HepG2 (cell line): ENCODE results near the gene TRMT1L. TPM values are rescaled to one million over a fixed set of nuclear protein-coding genes. Genes with fewer than 3 reads are reported as not detected.

Experiments
- AKAP8 ChIP-seq: sonication (generic); formaldehyde crosslinking; IDR thresholded peaks from 2 replicates; pipeline ENCODE4 v1.5.1; 2020; ENCODE audit warnings: mild to moderate bottlenecking, missing genetic modification reagents
- ATAD3A ChIP-seq: sonication (generic); formaldehyde crosslinking; IDR thresholded peaks from 2 replicates; pipeline ENCODE4 v1.4.0; 2020; ENCODE audit warnings: missing genetic modification reagents
- GABPB1 ChIP-seq: IDR thresholded peaks from 2 replicates; pipeline ENCODE4 v1.6.1; 2016; ENCODE audit warnings: mild to moderate bottlenecking, missing genetic modification reagents, moderate library complexity, missing compliant biosample characterization
- MAFG ChIP-seq: sonication (generic); formaldehyde crosslinking; IDR thresholded peaks from 2 replicates; pipeline ENCODE4 v1.5.1; 2020; ENCODE audit warnings: mild to moderate bottlenecking, missing genetic modification reagents
- MXD4 ChIP-seq: IDR thresholded peaks from 2 replicates; pipeline ENCODE4 v1.6.1; 2016; ENCODE audit warnings: mild to moderate bottlenecking, missing biosample characterization, missing genetic modification reagents
- NFYC ChIP-seq: IDR thresholded peaks from 2 replicates; pipeline ENCODE4 v1.6.1; 2016; ENCODE audit warnings: missing genetic modification reagents, missing compliant biosample characterization
- PITX1 ChIP-seq: sonication (generic); formaldehyde crosslinking; IDR thresholded peaks from 2 replicates; pipeline ENCODE4 v1.5.1; 2020; ENCODE audit warnings: mild to moderate bottlenecking, missing genetic modification reagents
- POGK ChIP-seq: sonication (generic); formaldehyde crosslinking; conservative IDR thresholded peaks from 2 replicates; pipeline ENCODE4 v1.8.0; 2022; ENCODE audit warnings: mild to moderate bottlenecking, moderate library complexity, missing genetic modification reagents
- SP140L ChIP-seq: sonication (generic); formaldehyde crosslinking; IDR thresholded peaks from 2 replicates; pipeline ENCODE4 v1.4.0; 2020; ENCODE audit warnings: missing genetic modification reagents, borderline replicate concordance
- SYNCRIP ChIP-seq: fragments of 200-400 bp; formaldehyde crosslinking; IDR thresholded peaks from 2 replicates; pipeline ENCODE4 v1.6.1; 2018; ENCODE audit warnings: mild to moderate bottlenecking, low read depth, low read length; ENCODE audit not compliant: insufficient read depth
- TARDBP ChIP-seq: sonication (generic); formaldehyde crosslinking; IDR thresholded peaks from 2 replicates; pipeline ENCODE4 v1.8.0; 2022; ENCODE audit warnings: mild to moderate bottlenecking, missing genetic modification reagents
- ZNF446 ChIP-seq: sonication (generic); formaldehyde crosslinking; IDR thresholded peaks from 2 replicates; pipeline ENCODE4 v1.5.0; 2020; ENCODE audit warnings: mild to moderate bottlenecking, missing genetic modification reagents
- ZNF574 ChIP-seq: sonication (generic); formaldehyde crosslinking; IDR thresholded peaks from 2 replicates; pipeline ENCODE4 v1.4.0; 2020; ENCODE audit warnings: missing genetic modification reagents
- ZNF800 ChIP-seq: sonication (generic); formaldehyde crosslinking; IDR thresholded peaks from 2 replicates; pipeline ENCODE4 v1.4.0; 2020; ENCODE audit warnings: missing genetic modification reagents
- polyA plus RNA-seq, 8 experiments: library from polyadenylated mRNA; depleted of rRNA in 3 of 8; stranded (reverse) in 7 of 8; unstranded in 1 of 8; fragments of >200 nt; fragmentation: Illumina TruSeq in 4 of 8; extraction: Trizol in 4 of 8; gene quantifications; 2 replicates each; pipeline versions ENCODE4 v1.2.1 to v1.2.3, GENCODE V29; 2011 to 2016; ENCODE audit warnings: low read depth in 4 of 8, missing spikeins in 1 of 8, mixed read lengths in 1 of 8; ENCODE audit not compliant: insufficient read depth in 1 of 8
- total RNA-seq, 5 experiments: library from RNA; depleted of rRNA; stranded (reverse); fragments of >200 nt; fragmentation: Illumina TruSeq; extraction: Trizol; gene quantifications; 2 replicates each; pipeline ENCODE4 v1.2.3, GENCODE V29; 2016; ENCODE audit warnings: low read depth in 1 of 5
- TF ChIP-seq, protein P1 (sequence below): sonication (generic); formaldehyde crosslinking; IDR thresholded peaks from 2 replicates; pipeline ENCODE4 v1.4.0; 2020; ENCODE audit warnings: missing genetic modification reagents
- TF ChIP-seq, protein P2 (sequence below): IDR thresholded peaks from 2 replicates; pipeline ENCODE4 v1.6.1; 2018; ENCODE audit warnings: missing genetic modification reagents, mild to moderate bottlenecking, missing compliant biosample characterization
- TF ChIP-seq, protein P3 (sequence below): sonication (generic); formaldehyde crosslinking; IDR thresholded peaks from 2 replicates; pipeline ENCODE4 v1.9.0; 2021; ENCODE audit warnings: missing genetic modification reagents, mild to moderate bottlenecking, borderline replicate concordance

The TRMT1L gene
- total and polyA plus RNA-seq, 2 of the 13 experiments (the other 11 are each of a cell fraction or from before 2014, with no cell fraction given) = 17.9 to 19.2 TPM

- no peak for TF ChIP-seq POGK (CRISPR knock-in tag)
- TF ChIP-seq ATAD3A (CRISPR knock-in tag) = no peak
- TF ChIP-seq SP140L (CRISPR knock-in tag) = no peak
- peak; percentile 87 for TF ChIP-seq ZNF574
- TF ChIP-seq MAFG (CRISPR knock-in tag) = no peak
- TF ChIP-seq SYNCRIP = no peak
- peak; percentile 46; the same call in 1 of the 2 replicates for TF ChIP-seq PITX1 (CRISPR knock-in tag)
- TF ChIP-seq TARDBP (CRISPR knock-in tag) = peak; percentile 85
- no peak for TF ChIP-seq MXD4 (CRISPR knock-in tag)
- peak; percentile 80 for TF ChIP-seq NFYC (CRISPR knock-in tag)
- TF ChIP-seq, protein P1, sequence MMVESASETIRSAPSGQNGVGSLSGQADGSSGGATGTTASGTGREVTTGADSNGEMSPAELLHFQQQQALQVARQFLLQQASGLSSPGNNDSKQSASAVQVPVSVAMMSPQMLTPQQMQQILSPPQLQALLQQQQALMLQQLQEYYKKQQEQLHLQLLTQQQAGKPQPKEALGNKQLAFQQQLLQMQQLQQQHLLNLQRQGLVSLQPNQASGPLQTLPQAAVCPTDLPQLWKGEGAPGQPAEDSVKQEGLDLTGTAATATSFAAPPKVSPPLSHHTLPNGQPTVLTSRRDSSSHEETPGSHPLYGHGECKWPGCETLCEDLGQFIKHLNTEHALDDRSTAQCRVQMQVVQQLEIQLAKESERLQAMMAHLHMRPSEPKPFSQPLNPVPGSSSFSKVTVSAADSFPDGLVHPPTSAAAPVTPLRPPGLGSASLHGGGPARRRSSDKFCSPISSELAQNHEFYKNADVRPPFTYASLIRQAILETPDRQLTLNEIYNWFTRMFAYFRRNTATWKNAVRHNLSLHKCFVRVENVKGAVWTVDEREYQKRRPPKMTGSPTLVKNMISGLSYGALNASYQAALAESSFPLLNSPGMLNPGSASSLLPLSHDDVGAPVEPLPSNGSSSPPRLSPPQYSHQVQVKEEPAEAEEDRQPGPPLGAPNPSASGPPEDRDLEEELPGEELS (CRISPR knock-in tag) = peak; percentile 37; the same call in 1 of the 2 replicates
- TF ChIP-seq ZNF446 (CRISPR knock-in tag) = no peak
- TF ChIP-seq GABPB1 = peak; percentile 95
- TF ChIP-seq, protein P2, sequence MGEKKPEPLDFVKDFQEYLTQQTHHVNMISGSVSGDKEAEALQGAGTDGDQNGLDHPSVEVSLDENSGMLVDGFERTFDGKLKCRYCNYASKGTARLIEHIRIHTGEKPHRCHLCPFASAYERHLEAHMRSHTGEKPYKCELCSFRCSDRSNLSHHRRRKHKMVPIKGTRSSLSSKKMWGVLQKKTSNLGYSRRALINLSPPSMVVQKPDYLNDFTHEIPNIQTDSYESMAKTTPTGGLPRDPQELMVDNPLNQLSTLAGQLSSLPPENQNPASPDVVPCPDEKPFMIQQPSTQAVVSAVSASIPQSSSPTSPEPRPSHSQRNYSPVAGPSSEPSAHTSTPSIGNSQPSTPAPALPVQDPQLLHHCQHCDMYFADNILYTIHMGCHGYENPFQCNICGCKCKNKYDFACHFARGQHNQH = peak; percentile 63
- TF ChIP-seq, protein P3, sequence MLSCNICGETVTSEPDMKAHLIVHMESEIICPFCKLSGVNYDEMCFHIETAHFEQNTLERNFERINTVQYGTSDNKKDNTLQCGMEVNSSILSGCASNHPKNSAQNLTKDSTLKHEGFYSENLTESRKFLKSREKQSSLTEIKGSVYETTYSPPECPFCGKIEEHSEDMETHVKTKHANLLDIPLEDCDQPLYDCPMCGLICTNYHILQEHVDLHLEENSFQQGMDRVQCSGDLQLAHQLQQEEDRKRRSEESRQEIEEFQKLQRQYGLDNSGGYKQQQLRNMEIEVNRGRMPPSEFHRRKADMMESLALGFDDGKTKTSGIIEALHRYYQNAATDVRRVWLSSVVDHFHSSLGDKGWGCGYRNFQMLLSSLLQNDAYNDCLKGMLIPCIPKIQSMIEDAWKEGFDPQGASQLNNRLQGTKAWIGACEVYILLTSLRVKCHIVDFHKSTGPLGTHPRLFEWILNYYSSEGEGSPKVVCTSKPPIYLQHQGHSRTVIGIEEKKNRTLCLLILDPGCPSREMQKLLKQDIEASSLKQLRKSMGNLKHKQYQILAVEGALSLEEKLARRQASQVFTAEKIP (CRISPR knock-in tag) = no peak
- peak; percentile 77; the same call in 1 of the 2 replicates for TF ChIP-seq ZNF800
- TF ChIP-seq AKAP8 (CRISPR knock-in tag) = no peak
These were observed at the start of gene TRMT1L, which contains the start of gene SWT1 (continued) for GRCh38 chr1:185156854-185157598.
